22Rv1 (cell line): ENCODE results near the gene LRRC27.
"Not testable (repeated sequence)": the region's sequence is repeated elsewhere in the genome, so short reads cannot be mapped to it uniquely, and the experiment has no call there.

Experiments used
- H3K27ac ChIP-seq: fragments of 450-650 bp; 2 replicates; pipeline ENCODE4 v1.5.1; 2017
- CTCF ChIP-seq: fragments of 450-650 bp; IDR thresholded peaks from 2 replicates; pipeline ENCODE4 v1.5.1; 2017; ENCODE audit warnings: mild to moderate bottlenecking
- ZFX ChIP-seq: fragments of 450-650 bp; IDR thresholded peaks from 2 replicates; pipeline ENCODE4 v1.6.1; 2017; ENCODE audit warnings: antibody characterized with exemption, borderline replicate concordance

The LRRC27 gene

GRCh38 chr10:132383101-132383500 is 51.1 kb downstream of the LRRC27 start:
- no peak for TF ChIP-seq CTCF
- no peak for TF ChIP-seq ZFX
- no peak overlapping the region for H3K27ac ChIP-seq

GRCh38 chr10:132383751-132384196 is 51.8 kb downstream of the LRRC27 start:
- no peak overlapping the region for H3K27ac ChIP-seq
- TF ChIP-seq CTCF (no peak), ZFX (no peak)

GRCh38 chr10:132384618-132385388 is 52.8 kb downstream of the LRRC27 start:
- TF ChIP-seq CTCF (no peak), ZFX (no peak)
- H3K27ac ChIP-seq = no peak overlapping the region

- H3K27ac ChIP-seq = no peak overlapping the region
- TF ChIP-seq CTCF = no peak
- no peak for TF ChIP-seq ZFX
Observed at GRCh38 chr10:132385389-132385667, 53.3 kb downstream of the LRRC27 start.

GRCh38 chr10:132385721-132386418 is 53.9 kb downstream of the LRRC27 start:
- TF ChIP-seq CTCF (no peak), ZFX (no peak)
- no peak overlapping the region for H3K27ac ChIP-seq

- TF ChIP-seq ZFX = no peak
- no peak for TF ChIP-seq CTCF
- no peak overlapping the region for H3K27ac ChIP-seq
Observed at GRCh38 chr10:132386419-132386831, 54.4 kb downstream of the LRRC27 start.

- H3K27ac ChIP-seq = not testable (repeated sequence)
Observed at GRCh38 chr10:132386896-132387295, 54.9 kb downstream of the LRRC27 start.
